ENCODE results near the gene LRRC1. TPM values are rescaled to one million over a fixed set of nuclear protein-coding genes. Genes with fewer than 3 reads are reported as not detected.

LRRC1 gene
- total and polyA plus RNA-seq, 2 of the 13 experiments (the other 11 are each of a cell fraction or from before 2014, with no cell fraction given) = 15.6 to 27.7 TPM

DNA sequence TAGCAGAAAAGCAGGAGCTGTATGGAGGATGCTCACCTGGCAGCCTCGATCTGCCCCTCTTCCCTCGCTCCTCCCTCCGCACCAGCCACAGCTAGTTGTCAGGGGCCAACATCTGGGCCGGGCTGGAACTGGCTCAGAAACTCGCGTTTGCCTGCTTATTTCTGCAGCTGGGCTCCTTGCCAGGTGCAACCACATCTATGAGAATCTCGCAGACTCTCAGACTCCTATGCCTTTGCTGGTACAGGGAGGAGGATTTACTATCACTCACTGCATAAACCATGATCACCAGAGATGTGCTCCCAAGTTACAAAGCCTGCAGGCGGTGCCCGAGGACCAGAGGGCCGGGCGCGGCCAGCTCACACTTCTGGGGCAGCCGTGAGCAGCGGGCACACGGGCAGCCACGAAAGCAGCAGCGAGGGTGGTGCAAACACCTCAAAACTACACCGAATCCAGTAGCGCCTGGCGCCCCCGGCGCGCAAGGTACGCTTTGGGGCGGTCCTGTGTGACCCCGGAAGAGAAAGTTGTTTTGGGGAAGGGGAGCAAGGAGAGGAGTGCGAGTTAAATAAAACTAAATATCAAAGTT lies 577 bp upstream of the LRRC1 start (continued):
- TF ChIP-seq, protein P1, sequence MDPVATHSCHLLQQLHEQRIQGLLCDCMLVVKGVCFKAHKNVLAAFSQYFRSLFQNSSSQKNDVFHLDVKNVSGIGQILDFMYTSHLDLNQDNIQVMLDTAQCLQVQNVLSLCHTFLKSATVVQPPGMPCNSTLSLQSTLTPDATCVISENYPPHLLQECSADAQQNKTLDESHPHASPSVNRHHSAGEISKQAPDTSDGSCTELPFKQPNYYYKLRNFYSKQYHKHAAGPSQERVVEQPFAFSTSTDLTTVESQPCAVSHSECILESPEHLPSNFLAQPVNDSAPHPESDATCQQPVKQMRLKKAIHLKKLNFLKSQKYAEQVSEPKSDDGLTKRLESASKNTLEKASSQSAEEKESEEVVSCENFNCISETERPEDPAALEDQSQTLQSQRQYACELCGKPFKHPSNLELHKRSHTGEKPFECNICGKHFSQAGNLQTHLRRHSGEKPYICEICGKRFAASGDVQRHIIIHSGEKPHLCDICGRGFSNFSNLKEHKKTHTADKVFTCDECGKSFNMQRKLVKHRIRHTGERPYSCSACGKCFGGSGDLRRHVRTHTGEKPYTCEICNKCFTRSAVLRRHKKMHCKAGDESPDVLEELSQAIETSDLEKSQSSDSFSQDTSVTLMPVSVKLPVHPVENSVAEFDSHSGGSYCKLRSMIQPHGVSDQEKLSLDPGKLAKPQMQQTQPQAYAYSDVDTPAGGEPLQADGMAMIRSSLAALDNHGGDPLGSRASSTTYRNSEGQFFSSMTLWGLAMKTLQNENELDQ (CRISPR knock-in tag; IDR thresholded peaks at IDR 0.05; ENCODE audit: borderline replicate concordance) = no peak
- TF ChIP-seq PITX1 (CRISPR knock-in tag; IDR thresholded peaks at IDR 0.05) (peak; percentile 11; the same call in 1 of the 2 replicates), ZNF205 (CRISPR knock-in tag; IDR thresholded peaks at IDR 0.05) (no peak), ZNF44 (CRISPR knock-in tag; IDR thresholded peaks at IDR 0.05) (no peak), ZNF460 (CRISPR knock-in tag; IDR thresholded peaks at IDR 0.05; ENCODE audit: borderline replicate concordance) (0 out of 2 replicates have a peak, but pooled peaks have one; percentile 6), ZNF766 (CRISPR knock-in tag; IDR thresholded peaks at IDR 0.05; ENCODE audit: borderline replicate concordance) (peak; percentile 81; the same call in 1 of the 2 replicates), ATRX (CRISPR knock-in tag; IDR thresholded peaks at IDR 0.05; ENCODE audit: borderline replicate concordance) (no peak), PCBP1 (IDR thresholded peaks at IDR 0.05; ENCODE audit: borderline replicate concordance, low read depth, low read length) (no peak), JARID2 (CRISPR knock-in tag; IDR thresholded peaks at IDR 0.05; ENCODE audit: insufficient replicate concordance) (no peak), ZSCAN31 (CRISPR knock-in tag; IDR thresholded peaks at IDR 0.05; ENCODE audit: low read depth) (peak; percentile 55; the same call in 1 of the 2 replicates), NFIB (CRISPR knock-in tag; IDR thresholded peaks at IDR 0.05; ENCODE audit: borderline replicate concordance) (no peak), RFX5 (IDR thresholded peaks at IDR 0.05; ENCODE audit: low read depth, low read length) (no peak), ZNF749 (CRISPR knock-in tag; IDR thresholded peaks at IDR 0.05; ENCODE audit: borderline replicate concordance) (no peak), KLF12 (CRISPR knock-in tag; IDR thresholded peaks at IDR 0.05; ENCODE audit: borderline replicate concordance) (peak; percentile 85; the same call in 1 of the 2 replicates), TBX2 (CRISPR knock-in tag; IDR thresholded peaks at IDR 0.05; ENCODE audit: borderline replicate concordance) (no peak; the same call in 1 of the 2 replicates), ZNF598 (CRISPR knock-in tag; IDR thresholded peaks at IDR 0.05; ENCODE audit: borderline replicate concordance) (0 out of 2 replicates have a peak, but pooled peaks have one; percentile 40), ZNF747 (CRISPR knock-in tag; IDR thresholded peaks at IDR 0.05; ENCODE audit: borderline replicate concordance) (no peak; the same call in 1 of the 2 replicates), NCOA2 (CRISPR knock-in tag; IDR thresholded peaks at IDR 0.05) (no peak; the same call in 1 of the 2 replicates)
- TF ChIP-seq, protein P2, sequence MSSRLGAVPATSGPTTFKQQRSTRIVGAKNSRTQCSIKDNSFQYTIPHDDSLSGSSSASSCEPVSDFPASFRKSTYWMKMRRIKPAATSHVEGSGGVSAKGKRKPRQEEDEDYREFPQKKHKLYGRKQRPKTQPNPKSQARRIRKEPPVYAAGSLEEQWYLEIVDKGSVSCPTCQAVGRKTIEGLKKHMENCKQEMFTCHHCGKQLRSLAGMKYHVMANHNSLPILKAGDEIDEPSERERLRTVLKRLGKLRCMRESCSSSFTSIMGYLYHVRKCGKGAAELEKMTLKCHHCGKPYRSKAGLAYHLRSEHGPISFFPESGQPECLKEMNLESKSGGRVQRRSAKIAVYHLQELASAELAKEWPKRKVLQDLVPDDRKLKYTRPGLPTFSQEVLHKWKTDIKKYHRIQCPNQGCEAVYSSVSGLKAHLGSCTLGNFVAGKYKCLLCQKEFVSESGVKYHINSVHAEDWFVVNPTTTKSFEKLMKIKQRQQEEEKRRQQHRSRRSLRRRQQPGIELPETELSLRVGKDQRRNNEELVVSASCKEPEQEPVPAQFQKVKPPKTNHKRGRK (CRISPR knock-in tag; IDR thresholded peaks at IDR 0.05) = no peak
- TF ChIP-seq, protein P3, sequence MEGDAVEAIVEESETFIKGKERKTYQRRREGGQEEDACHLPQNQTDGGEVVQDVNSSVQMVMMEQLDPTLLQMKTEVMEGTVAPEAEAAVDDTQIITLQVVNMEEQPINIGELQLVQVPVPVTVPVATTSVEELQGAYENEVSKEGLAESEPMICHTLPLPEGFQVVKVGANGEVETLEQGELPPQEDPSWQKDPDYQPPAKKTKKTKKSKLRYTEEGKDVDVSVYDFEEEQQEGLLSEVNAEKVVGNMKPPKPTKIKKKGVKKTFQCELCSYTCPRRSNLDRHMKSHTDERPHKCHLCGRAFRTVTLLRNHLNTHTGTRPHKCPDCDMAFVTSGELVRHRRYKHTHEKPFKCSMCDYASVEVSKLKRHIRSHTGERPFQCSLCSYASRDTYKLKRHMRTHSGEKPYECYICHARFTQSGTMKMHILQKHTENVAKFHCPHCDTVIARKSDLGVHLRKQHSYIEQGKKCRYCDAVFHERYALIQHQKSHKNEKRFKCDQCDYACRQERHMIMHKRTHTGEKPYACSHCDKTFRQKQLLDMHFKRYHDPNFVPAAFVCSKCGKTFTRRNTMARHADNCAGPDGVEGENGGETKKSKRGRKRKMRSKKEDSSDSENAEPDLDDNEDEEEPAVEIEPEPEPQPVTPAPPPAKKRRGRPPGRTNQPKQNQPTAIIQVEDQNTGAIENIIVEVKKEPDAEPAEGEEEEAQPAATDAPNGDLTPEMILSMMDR (CRISPR knock-in tag; IDR thresholded peaks at IDR 0.05) = peak; percentile 74
- TF ChIP-seq, protein P4, sequence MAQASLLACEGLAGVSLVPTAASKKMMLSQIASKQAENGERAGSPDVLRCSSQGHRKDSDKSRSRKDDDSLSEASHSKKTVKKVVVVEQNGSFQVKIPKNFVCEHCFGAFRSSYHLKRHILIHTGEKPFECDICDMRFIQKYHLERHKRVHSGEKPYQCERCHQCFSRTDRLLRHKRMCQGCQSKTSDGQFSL (CRISPR knock-in tag; IDR thresholded peaks at IDR 0.05) = no peak
- TF ChIP-seq, protein P5, sequence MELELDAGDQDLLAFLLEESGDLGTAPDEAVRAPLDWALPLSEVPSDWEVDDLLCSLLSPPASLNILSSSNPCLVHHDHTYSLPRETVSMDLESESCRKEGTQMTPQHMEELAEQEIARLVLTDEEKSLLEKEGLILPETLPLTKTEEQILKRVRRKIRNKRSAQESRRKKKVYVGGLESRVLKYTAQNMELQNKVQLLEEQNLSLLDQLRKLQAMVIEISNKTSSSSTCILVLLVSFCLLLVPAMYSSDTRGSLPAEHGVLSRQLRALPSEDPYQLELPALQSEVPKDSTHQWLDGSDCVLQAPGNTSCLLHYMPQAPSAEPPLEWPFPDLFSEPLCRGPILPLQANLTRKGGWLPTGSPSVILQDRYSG (CRISPR knock-in tag; IDR thresholded peaks at IDR 0.05) = 0 out of 2 replicates have a peak, but pooled peaks have one; percentile 9

Data from HepG2 (cell line).